K562 (cell line): ENCODE measurements around the gene SYS1. TPM values are rescaled to one million over a fixed set of nuclear protein-coding genes. Genes with fewer than 3 reads are reported as not detected.

Experiments
- CTBP1 ChIP-seq: fragments of 450-650 bp; IDR thresholded peaks from 2 replicates; pipeline ENCODE4 v1.6.1; 2016; ENCODE audit warnings: borderline replicate concordance
- DACH1 ChIP-seq: fragments of 450-650 bp; IDR thresholded peaks from 2 replicates; pipeline ENCODE4 v1.6.1; 2018; ENCODE audit not compliant: partially characterized antibody
- EP300 ChIP-seq: IDR thresholded peaks from 2 replicates; pipeline ENCODE4 v1.6.1; 2012; ENCODE audit warnings: low read length, improper control_type of control experiment
- FOXM1 ChIP-seq, 2 experiments: fragments of 450-650 bp in 1 of 2; sonication (generic) in 1 of 2; formaldehyde crosslinking in 1 of 2; IDR thresholded peaks; 2 replicates each; pipeline versions ENCODE4 v1.6.1 to v1.9.0; 2017 to 2022; ENCODE audit warnings: low read depth in 2 of 2, mild to moderate bottlenecking in 2 of 2, missing genetic modification reagents in 1 of 2, moderate library complexity in 1 of 2
- FUS ChIP-seq: fragments of 200-400 bp; formaldehyde crosslinking; optimal IDR thresholded peaks from 2 replicates; pipeline ENCODE3; 2017; ENCODE audit warnings: low read depth, low read length
- GTF2A2 ChIP-seq: IDR thresholded peaks from 2 replicates; pipeline ENCODE4 v1.6.1; 2016; ENCODE audit warnings: mild to moderate bottlenecking, missing genetic modification characterization, missing compliant biosample characterization
- HDAC2 ChIP-seq: fragments of 450-650 bp; IDR thresholded peaks from 2 replicates; pipeline ENCODE4 v1.6.1; 2016; ENCODE audit warnings: mild to moderate bottlenecking
- KLF16 ChIP-seq: IDR thresholded peaks from 2 replicates; pipeline ENCODE4 v1.6.1; 2016; ENCODE audit warnings: antibody characterized with exemption
- MTA2 ChIP-seq: fragments of 450-650 bp; IDR thresholded peaks from 2 replicates; pipeline ENCODE4 v1.6.1; 2016; ENCODE audit warnings: low read depth
- NR4A1 ChIP-seq, 2 experiments: fragments of 250-450 bp in 1 of 2; fragments of 450-650 bp in 1 of 2; sonication (Bioruptor Pico) in 1 of 2; IDR thresholded peaks; 2 replicates each; pipeline versions ENCODE4 v1.4.0 to v1.6.1; 2016 to 2020; ENCODE audit warnings: mild to moderate bottlenecking in 2 of 2, missing compliant biosample characterization in 1 of 2, missing genetic modification characterization in 1 of 2, moderate library complexity in 1 of 2
- OTX1 ChIP-seq: fragments of 450-650 bp; formaldehyde crosslinking; IDR thresholded peaks from 2 replicates; pipeline ENCODE4 v1.4.0; 2022; ENCODE audit warnings: mild to moderate bottlenecking
- POLR2A ChIP-seq: fragments of 450-650 bp; conservative IDR thresholded peaks from 2 replicates; pipeline ENCODE4 v1.6.1; 2016
- PRMT5 ChIP-seq: sonication (generic); formaldehyde crosslinking; IDR thresholded peaks from 2 replicates; pipeline ENCODE4 v1.5.0; 2020; ENCODE audit warnings: missing genetic modification reagents
- SP2 ChIP-seq: IDR thresholded peaks from 2 replicates; pipeline ENCODE4 v1.6.1; 2011; ENCODE audit warnings: mild to moderate bottlenecking, low read depth, low read length, moderate library complexity; ENCODE audit not compliant: poor library complexity, severe bottlenecking; ENCODE audit errors: extremely low read depth
- ZNF12 ChIP-seq: sonication (generic); formaldehyde crosslinking; IDR thresholded peaks from 2 replicates; pipeline ENCODE4 v1.4.0; 2020; ENCODE audit warnings: mild to moderate bottlenecking, missing genetic modification reagents
- ZNF175 ChIP-seq: fragments of 200-800 bp; sonication (Bioruptor generic); IDR thresholded peaks from 2 replicates; pipeline ENCODE4 v1.6.1; 2016; ENCODE audit warnings: low read depth, mild to moderate bottlenecking, missing genetic modification characterization, missing compliant biosample characterization
- ZNF584 ChIP-seq: fragments of 200-800 bp; sonication (Bioruptor generic); IDR thresholded peaks from 2 replicates; pipeline ENCODE4 v1.6.1; 2016; ENCODE audit warnings: low read depth, mild to moderate bottlenecking, missing genetic modification characterization, missing compliant biosample characterization
- ZNF589 ChIP-seq: fragments of 200-800 bp; sonication (Bioruptor generic); IDR thresholded peaks from 2 replicates; pipeline ENCODE4 v1.6.1; 2016; ENCODE audit warnings: low read depth, missing genetic modification characterization, missing compliant biosample characterization
- ZNF644 ChIP-seq: fragments of 200-800 bp; sonication (Bioruptor generic); IDR thresholded peaks from 2 replicates; pipeline ENCODE4 v1.6.1; 2016; ENCODE audit warnings: low read depth, missing genetic modification characterization, missing compliant biosample characterization
- polyA plus RNA-seq, 8 experiments: library from polyadenylated mRNA; depleted of rRNA in 4 of 8; stranded (reverse) in 5 of 8; unstranded in 3 of 8; fragments of >200 nt; fragmentation: Nextera tagmentation in 2 of 8; fragmentation: Illumina TruSeq in 1 of 8; extraction: Ambion mirVana in 2 of 8; extraction: Trizol in 1 of 8; gene quantifications; 2 replicates each; pipeline versions ENCODE4 v1.2.1 to v1.2.3, GENCODE V29; 2011 to 2014; ENCODE audit warnings: inconsistent platforms in 1 of 8, missing spikeins in 1 of 8
- total RNA-seq, 7 experiments: library from RNA; depleted of rRNA in 6 of 7; stranded (reverse); fragments of >200 nt in 6 of 7; fragmentation: Illumina TruSeq in 2 of 7; extraction: Trizol in 2 of 7; gene quantifications; 2 replicates each; pipeline versions ENCODE4 v1.2.1 to v1.2.3, GENCODE V29; 2011 to 2021; ENCODE audit warnings: low replicate concordance in 1 of 7
- TF ChIP-seq, protein P1 (sequence below), 2 experiments: fragments of 450-650 bp in 1 of 2; sonication (generic) in 1 of 2; formaldehyde crosslinking in 1 of 2; IDR thresholded peaks in 1 of 2; conservative IDR thresholded peaks in 1 of 2; 2 replicates each; pipeline versions ENCODE4 v1.6.1 to v1.8.1; 2016 to 2023; ENCODE audit warnings: mild to moderate bottlenecking in 2 of 2, moderate library complexity in 2 of 2, inconsistent platforms in 1 of 2, missing genetic modification reagents in 1 of 2
- TF ChIP-seq, protein P2 (sequence below): fragments of 450-650 bp; IDR thresholded peaks from 2 replicates; pipeline ENCODE4 v1.6.1; 2018; ENCODE audit warnings: mild to moderate bottlenecking, low read depth; ENCODE audit not compliant: partially characterized antibody

SYS1 gene
- total and polyA plus RNA-seq, 9 of the 15 experiments (the other 6 are each of a cell fraction or from before 2014, with no cell fraction given), result 11.1 to 25.2 (median 17.5) TPM

DNA sequence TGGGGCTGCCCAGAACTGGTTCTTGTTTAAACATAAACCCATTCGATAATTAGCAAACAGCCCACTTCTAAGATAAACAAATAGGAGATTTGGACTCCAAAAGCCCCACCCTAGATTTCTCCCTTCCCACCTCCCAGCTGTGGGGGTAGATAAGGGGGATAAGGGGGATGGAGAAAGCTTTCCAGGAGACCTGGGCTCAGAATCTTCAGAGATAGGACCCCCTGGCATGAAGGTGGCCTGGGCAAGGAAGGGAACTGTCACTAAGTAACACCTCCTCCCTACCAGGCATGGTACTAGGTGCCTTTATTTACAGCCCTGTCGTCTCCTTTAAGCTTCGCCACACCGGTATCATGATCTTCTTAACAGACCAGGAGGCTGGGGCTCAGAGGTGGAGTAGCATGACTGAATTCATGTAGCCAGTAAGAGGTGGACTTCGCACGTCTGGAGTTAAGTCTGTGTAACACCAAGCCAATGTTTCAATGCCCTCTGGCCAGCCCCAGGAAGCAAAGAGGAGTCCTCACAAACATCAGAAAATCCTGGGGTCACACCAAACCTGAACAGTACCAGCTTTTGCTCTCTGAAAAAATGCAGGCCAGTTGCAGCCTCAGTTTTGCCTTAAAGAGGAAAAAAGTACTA lies 19.3 kb upstream of the SYS1 start (continued):
- TF ChIP-seq, protein P1, sequence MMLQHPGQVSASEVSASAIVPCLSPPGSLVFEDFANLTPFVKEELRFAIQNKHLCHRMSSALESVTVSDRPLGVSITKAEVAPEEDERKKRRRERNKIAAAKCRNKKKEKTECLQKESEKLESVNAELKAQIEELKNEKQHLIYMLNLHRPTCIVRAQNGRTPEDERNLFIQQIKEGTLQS (IDR thresholded peaks at IDR 0.05), result no peak
- TF ChIP-seq, protein P1 (CRISPR knock-in tag; conservative IDR thresholded peaks at IDR 0.05), result no peak
- TF ChIP-seq MTA2, result 0 out of 2 replicates have a peak, but pooled peaks have one; percentile 31
- TF ChIP-seq GTF2A2 (tag), result no peak
- TF ChIP-seq FOXM1 (IDR thresholded peaks at IDR 0.05; ENCODE audit: low read depth), result peak; percentile 69
- TF ChIP-seq FOXM1 (CRISPR knock-in tag; IDR thresholded peaks at IDR 0.05; ENCODE audit: low read depth), result no peak
- TF ChIP-seq ZNF175 (CRISPR knock-in tag), result no peak; the same call in 1 of the 2 replicates
- TF ChIP-seq OTX1, result no peak
- TF ChIP-seq DACH1, result peak; percentile 55
- no peak for TF ChIP-seq ZNF644 (tag)
- TF ChIP-seq CTBP1, result peak; percentile 10; the same call in 1 of the 2 replicates
- TF ChIP-seq, protein P2, sequence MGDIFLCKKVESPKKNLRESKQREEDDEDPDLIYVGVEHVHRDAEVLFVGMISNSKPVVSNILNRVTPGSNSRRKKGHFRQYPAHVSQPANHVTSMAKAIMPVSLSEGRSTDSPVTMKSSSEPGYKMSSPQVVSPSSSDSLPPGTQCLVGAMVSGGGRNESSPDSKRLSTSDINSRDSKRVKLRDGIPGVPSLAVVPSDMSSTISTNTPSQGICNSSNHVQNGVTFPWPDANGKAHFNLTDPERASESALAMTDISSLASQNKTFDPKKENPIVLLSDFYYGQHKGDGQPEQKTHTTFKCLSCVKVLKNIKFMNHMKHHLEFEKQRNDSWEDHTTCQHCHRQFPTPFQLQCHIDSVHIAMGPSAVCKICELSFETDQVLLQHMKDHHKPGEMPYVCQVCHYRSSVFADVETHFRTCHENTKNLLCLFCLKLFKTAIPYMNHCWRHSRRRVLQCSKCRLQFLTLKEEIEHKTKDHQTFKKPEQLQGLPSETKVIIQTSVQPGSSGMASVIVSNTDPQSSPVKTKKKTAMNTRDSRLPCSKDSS, result no peak
- TF ChIP-seq NR4A1 (CRISPR knock-in tag; IDR thresholded peaks at IDR 0.05), result no peak
- TF ChIP-seq NR4A1 (tag; IDR thresholded peaks at IDR 0.05), result no peak
- no peak for TF ChIP-seq KLF16
- no peak for TF ChIP-seq ZNF589
- no peak for TF ChIP-seq POLR2A
- 0 out of 2 replicates have a peak, but pooled peaks have one; percentile 68 for TF ChIP-seq HDAC2
- TF ChIP-seq EP300, result peak; percentile 37; the same call in 1 of the 2 replicates
- TF ChIP-seq ZNF12 (CRISPR knock-in tag), result no peak
- no peak for TF ChIP-seq SP2
- TF ChIP-seq FUS, result no peak
- TF ChIP-seq PRMT5 (CRISPR knock-in tag), result no peak
- no peak for TF ChIP-seq ZNF584
